Hepatocyte (in vitro differentiated cells): ENCODE measurements around the gene ADAMTSL3.

ENCODE experiments used
- EZH2 ChIP-seq: fragments of 200-600 bp; sonication (generic); IDR thresholded peaks from 2 replicates; pipeline ENCODE4 v1.6.1; 2016; ENCODE audit warnings: antibody characterized with exemption, mild to moderate bottlenecking, borderline replicate concordance
- EZH2phosphoT487 ChIP-seq: fragments of 200-600 bp; sonication (generic); IDR thresholded peaks from one replicate; pipeline ENCODE4 v1.6.1; 2018; ENCODE audit warnings: antibody characterized with exemption, mild to moderate bottlenecking, low read depth, moderate library complexity; ENCODE audit not compliant: unreplicated experiment, severe bottlenecking
- TF ChIP-seq, protein P1 (sequence below): fragments of 200-600 bp; sonication (generic); IDR thresholded peaks from 2 replicates; pipeline ENCODE4 v1.5.1; 2016; ENCODE audit warnings: antibody characterized with exemption, mild to moderate bottlenecking; ENCODE audit not compliant: poor library complexity

DNA sequence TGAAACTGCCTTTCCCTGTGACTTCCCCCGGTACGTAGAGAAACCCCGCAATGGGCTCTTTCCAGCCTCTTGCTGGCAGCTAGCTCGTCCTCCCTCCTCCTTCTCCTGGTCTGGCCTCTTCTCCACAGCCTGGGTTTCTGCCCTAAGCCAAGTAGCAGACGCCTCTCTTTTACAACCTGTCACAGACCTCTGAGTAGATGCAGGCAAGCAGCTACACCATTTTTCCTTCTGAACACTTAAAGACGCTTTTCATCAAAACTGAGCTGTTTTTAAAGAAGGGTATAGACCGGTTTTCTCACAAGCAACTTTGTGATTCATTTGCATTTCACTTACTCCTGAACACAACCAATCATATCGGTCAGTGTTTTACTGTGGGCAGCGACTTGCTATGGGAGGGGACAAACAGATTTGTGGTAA lies 32.0 kb downstream of the ADAMTSL3 start:
- TF ChIP-seq, protein P1, sequence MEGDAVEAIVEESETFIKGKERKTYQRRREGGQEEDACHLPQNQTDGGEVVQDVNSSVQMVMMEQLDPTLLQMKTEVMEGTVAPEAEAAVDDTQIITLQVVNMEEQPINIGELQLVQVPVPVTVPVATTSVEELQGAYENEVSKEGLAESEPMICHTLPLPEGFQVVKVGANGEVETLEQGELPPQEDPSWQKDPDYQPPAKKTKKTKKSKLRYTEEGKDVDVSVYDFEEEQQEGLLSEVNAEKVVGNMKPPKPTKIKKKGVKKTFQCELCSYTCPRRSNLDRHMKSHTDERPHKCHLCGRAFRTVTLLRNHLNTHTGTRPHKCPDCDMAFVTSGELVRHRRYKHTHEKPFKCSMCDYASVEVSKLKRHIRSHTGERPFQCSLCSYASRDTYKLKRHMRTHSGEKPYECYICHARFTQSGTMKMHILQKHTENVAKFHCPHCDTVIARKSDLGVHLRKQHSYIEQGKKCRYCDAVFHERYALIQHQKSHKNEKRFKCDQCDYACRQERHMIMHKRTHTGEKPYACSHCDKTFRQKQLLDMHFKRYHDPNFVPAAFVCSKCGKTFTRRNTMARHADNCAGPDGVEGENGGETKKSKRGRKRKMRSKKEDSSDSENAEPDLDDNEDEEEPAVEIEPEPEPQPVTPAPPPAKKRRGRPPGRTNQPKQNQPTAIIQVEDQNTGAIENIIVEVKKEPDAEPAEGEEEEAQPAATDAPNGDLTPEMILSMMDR: no peak
- TF ChIP-seq EZH2 (no peak), EZH2phosphoT487 (no peak)
